ENCODE results near the gene IL13.

Gene IL13

GRCh38 chr5:132673939-132674630 is 16.1 kb downstream of the IL13 start, which contains the start of gene IL4:
IL4 (plus strand) TSS chr5:132673989; CDS start chr5:132674051, 62 bp downstream.
- TF ChIP-seq CTCF (conservative IDR thresholded peaks at IDR 0.05), result no peak
- TF ChIP-seq ZFX (IDR thresholded peaks at IDR 0.05), result no peak
- H3K27ac ChIP-seq, result no peak within 1 kb of the TSS

- TF ChIP-seq ZFX (IDR thresholded peaks at IDR 0.05), result no peak
- TF ChIP-seq CTCF (conservative IDR thresholded peaks at IDR 0.05), result no peak
- H3K27ac ChIP-seq, result no peak overlapping the region
These were observed 16.9 kb downstream of the IL13 start for GRCh38 chr5:132674671-132675506.

GRCh38 chr5:132675936-132676689 is 18.1 kb downstream of the IL13 start:
- TF ChIP-seq ZFX (IDR thresholded peaks at IDR 0.05) (no peak), CTCF (conservative IDR thresholded peaks at IDR 0.05) (no peak)
- H3K27ac ChIP-seq, result no peak overlapping the region

- H3K27ac ChIP-seq, result no peak overlapping the region
- TF ChIP-seq CTCF (conservative IDR thresholded peaks at IDR 0.05) (no peak), ZFX (IDR thresholded peaks at IDR 0.05) (no peak)
These were observed 19.2 kb downstream of the IL13 start for GRCh38 chr5:132677191-132677590.

- H3K27ac ChIP-seq, result no peak overlapping the region
- TF ChIP-seq CTCF (conservative IDR thresholded peaks at IDR 0.05), result no peak
- TF ChIP-seq ZFX (IDR thresholded peaks at IDR 0.05), result no peak
These were observed 19.9 kb downstream of the IL13 start for GRCh38 chr5:132677682-132678400.

- no peak for TF ChIP-seq ZFX (IDR thresholded peaks at IDR 0.05)
- no peak for TF ChIP-seq CTCF (conservative IDR thresholded peaks at IDR 0.05)
- no peak overlapping the region for H3K27ac ChIP-seq
These were observed 20.8 kb downstream of the IL13 start for GRCh38 chr5:132678735-132679134.
